Body of pancreas (tissue), 4 donors: ENCODE data around the gene ZNF839. TPM values are rescaled to one million over a fixed set of nuclear protein-coding genes. Genes with fewer than 3 reads are reported as not detected.

Source experiments
- ATAC-seq: fragments of 150-250 bp; one replicate; pipeline ENCODE4 v1.9.1; 2016
- DNase-seq, 4 donors: peaks; one replicate each; pipeline ENCODE4 v3.0.0-alpha.2; 2019
- H3K27ac ChIP-seq, 4 donors: fragments of 200-600 bp; sonication (generic); 1 replicate in 3 of 4; 2 replicates in 1 of 4; pipeline versions ENCODE4 v1.5.1 to v1.6.1; 2016 to 2019; ENCODE audit warnings: mild to moderate bottlenecking in 1 of 4, mixed read lengths in 1 of 4, moderate library complexity in 1 of 4
- H3K27me3 ChIP-seq, 2 donors: fragments of 200-600 bp; sonication (generic); one replicate each; pipeline ENCODE4 v1.6.0; 2016; ENCODE audit warnings: mild to moderate bottlenecking in 1 of 2
- H3K36me3 ChIP-seq, 2 donors: fragments of 200-600 bp; sonication (generic); replicated peaks in 1 of 2; 2 replicates each; pipeline ENCODE4 v1.5.1; 2016; ENCODE audit warnings: low read depth in 2 of 2; ENCODE audit not compliant: insufficient read depth in 1 of 2
- H3K4me1 ChIP-seq: fragments of 200-600 bp; sonication (generic); one replicate; pipeline ENCODE4 v1.6.0; 2016
- H3K4me3 ChIP-seq, 2 donors: fragments of 200-600 bp; sonication (generic); 1 replicate in 1 of 2; 2 replicates in 1 of 2; pipeline ENCODE4 v1.5.1; 2016 to 2019
- H3K9me3 ChIP-seq, 3 donors: fragments of 200-600 bp; sonication (generic); 1 replicate in 2 of 3; 2 replicates in 1 of 3; pipeline ENCODE4 v1.5.1; 2016
- POLR2A ChIP-seq, 3 donors: fragments of 450-650 bp; IDR thresholded peaks; one replicate each; pipeline ENCODE4 v1.6.1; 2016; ENCODE audit warnings: antibody characterized with exemption in 3 of 3, mild to moderate bottlenecking in 2 of 3
- WGBS, 2 donors: methylation state at CpG; one replicate each; pipeline ENCODE4 v1.1.5; 2017; 5-methylcytosine and 5-hydroxymethylcytosine counted together
- intact Hi-C: fragments of 100-400 bp; cut with DNase I; formaldehyde crosslinking; loops from one replicate; pipeline ENCODE4 v1.15.1; 2023
- total RNA-seq, 2 donors: library from RNA; depleted of rRNA; stranded (reverse); fragments of >200 nt; gene quantifications; one replicate each; pipeline ENCODE4 v1.1.0, GENCODE V29; 2016
- TF ChIP-seq, protein P1 (sequence below), 7 experiments: fragments of 450-650 bp in 4 of 7; fragments of 200-600 bp in 3 of 7; sonication (generic) in 3 of 7; IDR thresholded peaks; one replicate each; pipeline ENCODE4 v1.5.1; 2016 to 2019; ENCODE audit warnings: antibody characterized with exemption in 7 of 7

The ZNF839 gene
- total RNA-seq, 2 donors from 2014 or later, result 8.0 to 22.1 TPM

DNA sequence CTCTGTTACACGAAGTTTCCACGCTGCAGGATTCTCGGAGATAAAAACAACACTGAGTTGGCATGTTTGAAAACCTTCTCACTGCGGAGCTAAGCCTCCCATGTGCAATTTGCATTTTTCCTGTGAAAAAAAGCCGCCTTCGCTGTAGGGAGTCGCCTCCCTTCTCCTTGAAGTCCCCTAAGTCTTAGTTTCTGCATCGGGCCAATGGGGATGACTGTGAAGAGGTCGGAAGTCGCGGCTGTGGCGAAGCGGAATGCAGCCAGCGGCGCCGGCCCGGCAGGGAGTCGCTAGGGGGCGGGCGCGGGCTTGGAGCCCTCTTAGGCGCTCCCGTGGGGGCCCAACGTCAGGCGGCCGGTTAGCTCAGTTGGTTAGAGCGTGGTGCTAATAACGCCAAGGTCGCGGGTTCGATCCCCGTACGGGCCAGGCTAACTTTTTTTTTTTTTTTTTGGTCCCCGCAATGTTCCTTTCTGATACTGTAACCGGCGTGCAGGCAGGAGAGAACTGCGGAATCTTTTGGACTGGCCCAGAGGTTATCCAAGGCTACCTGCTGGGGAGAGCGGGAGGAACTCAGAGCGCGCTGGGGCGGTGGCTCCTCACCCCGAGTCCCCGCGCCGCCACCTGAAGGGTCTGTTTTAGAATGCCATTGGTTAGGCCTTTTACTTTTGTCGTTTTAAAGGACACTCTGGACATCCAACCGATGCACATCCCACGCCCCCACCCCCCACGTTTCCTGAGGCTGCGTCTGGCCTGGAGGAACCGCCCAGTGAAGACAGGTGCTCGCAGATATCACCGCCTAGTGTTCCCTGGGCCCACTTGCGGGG lies 2.6 kb upstream of the ZNF839 start:
- H3K36me3 ChIP-seq, result no peaks in the 10 kb centered on the region
- peak; percentile 79 for ATAC-seq
- peak overlapping the region; percentile 37 to 92 (median 84) for H3K27ac ChIP-seq
- TF ChIP-seq, protein P1, sequence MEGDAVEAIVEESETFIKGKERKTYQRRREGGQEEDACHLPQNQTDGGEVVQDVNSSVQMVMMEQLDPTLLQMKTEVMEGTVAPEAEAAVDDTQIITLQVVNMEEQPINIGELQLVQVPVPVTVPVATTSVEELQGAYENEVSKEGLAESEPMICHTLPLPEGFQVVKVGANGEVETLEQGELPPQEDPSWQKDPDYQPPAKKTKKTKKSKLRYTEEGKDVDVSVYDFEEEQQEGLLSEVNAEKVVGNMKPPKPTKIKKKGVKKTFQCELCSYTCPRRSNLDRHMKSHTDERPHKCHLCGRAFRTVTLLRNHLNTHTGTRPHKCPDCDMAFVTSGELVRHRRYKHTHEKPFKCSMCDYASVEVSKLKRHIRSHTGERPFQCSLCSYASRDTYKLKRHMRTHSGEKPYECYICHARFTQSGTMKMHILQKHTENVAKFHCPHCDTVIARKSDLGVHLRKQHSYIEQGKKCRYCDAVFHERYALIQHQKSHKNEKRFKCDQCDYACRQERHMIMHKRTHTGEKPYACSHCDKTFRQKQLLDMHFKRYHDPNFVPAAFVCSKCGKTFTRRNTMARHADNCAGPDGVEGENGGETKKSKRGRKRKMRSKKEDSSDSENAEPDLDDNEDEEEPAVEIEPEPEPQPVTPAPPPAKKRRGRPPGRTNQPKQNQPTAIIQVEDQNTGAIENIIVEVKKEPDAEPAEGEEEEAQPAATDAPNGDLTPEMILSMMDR (IDR thresholded peaks at IDR 0.05), result peak; percentile 69 to 99 (median 94)
- peak in 2 of 3 donors; percentile 48 to 49 for TF ChIP-seq POLR2A (IDR thresholded peaks at IDR 0.05)
- H3K27me3 ChIP-seq, result no peaks in the 10 kb centered on the region
- WGBS, 2 donors, result 1% methylated on average over 22 to 53 of the region's 54 CpGs
- H3K4me1 ChIP-seq, result peaks cover 52% of the 10 kb centered on the region
- peak; percentile 95 to 96 (median 96) for DNase-seq
- H3K4me3 ChIP-seq, result peak overlapping the region in 1 of 2 donors; percentile 34
- intact Hi-C loops, result no loop called here
- no peaks in the 10 kb centered on the region for H3K9me3 ChIP-seq

DNA sequence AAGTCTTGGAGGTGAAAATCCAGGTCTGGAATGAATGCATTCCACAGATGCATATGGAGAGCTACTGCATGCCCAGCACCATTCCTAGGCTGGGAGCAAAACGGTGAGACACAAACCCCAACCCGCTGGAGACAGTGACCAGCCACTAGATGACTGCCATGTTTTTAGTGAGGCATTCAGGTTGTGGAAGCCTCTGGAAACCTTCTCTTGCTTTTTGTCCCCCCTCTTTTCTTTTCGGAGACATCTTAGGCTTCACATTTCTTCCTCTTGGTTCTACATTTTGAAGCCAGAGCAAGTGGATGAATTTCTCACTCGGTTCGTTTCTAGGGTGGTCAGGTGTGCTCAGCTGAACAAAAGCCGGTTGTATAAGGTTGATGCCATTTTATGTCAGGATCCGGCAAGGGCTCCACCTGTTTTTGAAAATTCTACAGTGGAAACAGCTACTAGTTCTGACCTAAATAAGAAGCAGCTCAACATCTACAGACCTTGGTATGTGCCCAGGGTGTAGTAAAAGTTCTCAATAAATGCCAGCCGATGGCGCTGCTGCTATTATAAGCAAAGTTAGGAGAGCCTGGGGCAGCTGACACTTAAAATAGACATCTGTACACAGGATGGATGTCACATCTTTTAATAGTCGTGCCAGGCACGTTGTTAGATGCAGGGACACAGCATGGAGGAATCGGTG lies 1.8 kb upstream of the ZNF839 start:
- ATAC-seq (no peak), DNase-seq (no peak)
- no peak for TF ChIP-seq POLR2A (IDR thresholded peaks at IDR 0.05)
- TF ChIP-seq, protein P1 (IDR thresholded peaks at IDR 0.05), result no peak
- peaks cover 52% of the 10 kb centered on the region for H3K4me1 ChIP-seq
- H3K36me3 ChIP-seq, result no peaks in the 10 kb centered on the region
- 46 to 57% methylated on average over 12 of the region's 12 CpGs for WGBS, 2 donors
- H3K27me3 ChIP-seq, result no peaks in the 10 kb centered on the region
- intact Hi-C loops, result no loop called here
- no peaks in the 10 kb centered on the region for H3K9me3 ChIP-seq
- peak overlapping the region in 1 of 2 donors; percentile 34 for H3K4me3 ChIP-seq
- H3K27ac ChIP-seq, result peak overlapping the region; percentile 37 to 92 (median 84)

DNA sequence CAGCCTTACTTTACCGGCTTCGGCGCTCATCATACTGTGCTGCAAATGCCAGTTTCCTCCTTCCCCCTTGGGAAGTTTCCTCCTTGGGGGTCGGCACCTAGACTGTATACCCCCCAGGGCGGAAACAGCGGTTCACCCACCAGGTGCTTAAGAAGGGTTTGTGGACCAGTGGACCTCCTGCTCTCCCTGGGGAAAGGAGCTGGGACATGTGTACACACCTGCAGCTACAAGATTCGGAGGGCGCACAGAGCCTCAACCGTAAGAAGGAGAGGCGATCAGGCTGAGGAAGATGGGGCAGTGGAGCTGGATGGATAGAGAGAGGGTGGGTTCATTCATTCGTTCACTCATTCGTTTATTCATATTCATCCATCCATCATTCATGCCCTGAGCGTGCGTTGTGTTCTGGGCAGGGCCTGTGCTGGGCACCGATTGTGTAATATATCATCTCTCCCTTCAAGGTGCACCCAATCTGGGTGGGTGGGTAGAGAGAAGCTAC lies 717 bp upstream of the ZNF839 start:
- Histone ChIP-seq H3K9me3 (no peaks in the 10 kb centered on the region), H3K27ac (peak overlapping the region; percentile 83 to 94 (median 89)), H3K36me3 (no peaks in the 10 kb centered on the region), H3K4me1 (peaks cover 55% of the 10 kb centered on the region), H3K4me3 (no peak overlapping the region), H3K27me3 (no peaks in the 10 kb centered on the region)
- WGBS, 2 donors, result 51 to 56% methylated on average over 15 of the region's 15 CpGs
- no peak for TF ChIP-seq POLR2A (IDR thresholded peaks at IDR 0.05)
- TF ChIP-seq, protein P1 (IDR thresholded peaks at IDR 0.05), result no peak
- ATAC-seq (no peak), DNase-seq (no peak)
- intact Hi-C loops, result no loop called here

DNA sequence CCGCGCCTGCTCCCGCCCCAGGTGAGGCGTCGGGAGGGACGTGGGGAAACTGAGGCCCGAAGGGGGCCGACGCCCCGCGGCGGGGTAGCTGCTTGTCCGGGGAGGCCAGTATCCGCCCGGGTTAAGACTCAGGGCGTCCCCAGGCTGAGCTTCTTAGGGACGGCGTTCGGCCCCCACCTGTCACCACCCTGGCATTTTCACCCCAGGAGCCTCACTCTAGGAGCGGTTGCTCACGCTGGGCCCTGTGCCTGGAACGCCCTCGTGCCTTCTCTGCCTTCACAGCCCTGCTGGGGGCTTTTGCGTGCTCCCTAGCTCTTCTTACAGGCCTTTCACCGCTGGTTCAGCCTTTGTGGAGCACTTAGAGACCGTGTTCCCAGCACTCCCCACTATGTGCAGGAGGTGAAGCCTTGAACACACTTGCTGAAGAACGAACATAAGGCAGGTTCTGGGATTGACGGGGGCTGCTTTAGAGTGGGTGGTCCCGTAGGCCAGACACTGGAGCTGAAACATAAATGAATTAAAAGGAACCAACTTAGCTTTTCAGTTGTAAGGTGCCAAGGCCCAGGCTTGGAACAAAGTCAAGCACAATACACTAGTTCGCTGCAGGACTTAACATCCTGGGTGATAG lies 601 bp downstream of the ZNF839 start:
- intact Hi-C loops, result no loop called here
- Histone ChIP-seq H3K36me3 (no peaks in the 10 kb centered on the region), H3K4me3 (peak overlapping the region in 1 of 2 donors; percentile 36), H3K9me3 (no peaks in the 10 kb centered on the region), H3K27me3 (no peaks in the 10 kb centered on the region), H3K27ac (peak overlapping the region; percentile 83 to 94 (median 89)), H3K4me1 (peaks cover 50% of the 10 kb centered on the region)
- ATAC-seq (peak; percentile 29), DNase-seq (peak; percentile 59 to 69 (median 62))
- TF ChIP-seq POLR2A (IDR thresholded peaks at IDR 0.05), result peak in 1 of 3 donors; percentile 52
- TF ChIP-seq, protein P1 (IDR thresholded peaks at IDR 0.05), result no peak
- 3 to 18% methylated on average over 6 to 26 of the region's 30 CpGs for WGBS, 2 donors
